HepG2 (cell line): ENCODE measurements around the gene CDT1. TPM values are rescaled to one million over a fixed set of nuclear protein-coding genes. Genes with fewer than 3 reads are reported as not detected.

ENCODE experiments used
- ARHGAP35 ChIP-seq: sonication (generic); formaldehyde crosslinking; IDR thresholded peaks from 2 replicates; pipeline ENCODE4 v1.9.0; 2022; ENCODE audit warnings: mild to moderate bottlenecking, inconsistent platforms, moderate library complexity, missing genetic modification reagents, borderline replicate concordance
- CHD2 ChIP-seq: IDR thresholded peaks from 2 replicates; pipeline ENCODE4 v1.6.1; 2011; ENCODE audit warnings: low read depth, low read length, improper control_type of control experiment
- MEIS2 ChIP-seq: sonication (generic); formaldehyde crosslinking; IDR thresholded peaks from 2 replicates; pipeline ENCODE4 v1.9.0; 2021; ENCODE audit warnings: mild to moderate bottlenecking, missing genetic modification reagents
- PAWR ChIP-seq: sonication (generic); formaldehyde crosslinking; IDR thresholded peaks from 2 replicates; pipeline ENCODE4 v1.4.0; 2020; ENCODE audit warnings: missing genetic modification reagents, mild to moderate bottlenecking, borderline replicate concordance
- TOE1 ChIP-seq: sonication (generic); formaldehyde crosslinking; IDR thresholded peaks from 2 replicates; pipeline ENCODE4 v1.4.0; 2020; ENCODE audit warnings: mild to moderate bottlenecking, missing genetic modification reagents
- ZNF30 ChIP-seq: sonication (generic); formaldehyde crosslinking; IDR thresholded peaks from 2 replicates; pipeline ENCODE4 v1.5.0; 2020; ENCODE audit warnings: mild to moderate bottlenecking, missing genetic modification reagents
- ZNF460 ChIP-seq: sonication (generic); formaldehyde crosslinking; IDR thresholded peaks from 2 replicates; pipeline ENCODE4 v1.5.1; 2020; ENCODE audit warnings: missing genetic modification reagents, mild to moderate bottlenecking, borderline replicate concordance
- ZNF567 ChIP-seq: sonication (generic); formaldehyde crosslinking; IDR thresholded peaks from 2 replicates; pipeline ENCODE4 v1.8.1; 2023; ENCODE audit warnings: mild to moderate bottlenecking, missing genetic modification reagents, borderline replicate concordance
- ZNF644 ChIP-seq: IDR thresholded peaks from 2 replicates; pipeline ENCODE4 v1.6.1; 2016; ENCODE audit warnings: low read depth
- ZNF766 ChIP-seq: sonication (generic); formaldehyde crosslinking; IDR thresholded peaks from 2 replicates; pipeline ENCODE4 v1.5.0; 2020; ENCODE audit warnings: missing genetic modification reagents, borderline replicate concordance
- ZNF780A ChIP-seq: sonication (generic); formaldehyde crosslinking; IDR thresholded peaks from 2 replicates; pipeline ENCODE4 v1.8.0; 2022; ENCODE audit warnings: mild to moderate bottlenecking, missing genetic modification reagents, moderate library complexity
- polyA plus RNA-seq, 8 experiments: library from polyadenylated mRNA; depleted of rRNA in 3 of 8; stranded (reverse) in 7 of 8; unstranded in 1 of 8; fragments of >200 nt; fragmentation: Illumina TruSeq in 4 of 8; extraction: Trizol in 4 of 8; gene quantifications; 2 replicates each; pipeline versions ENCODE4 v1.2.1 to v1.2.3, GENCODE V29; 2011 to 2016; ENCODE audit warnings: low read depth in 4 of 8, missing spikeins in 1 of 8, mixed read lengths in 1 of 8; ENCODE audit not compliant: insufficient read depth in 1 of 8
- total RNA-seq, 5 experiments: library from RNA; depleted of rRNA; stranded (reverse); fragments of >200 nt; fragmentation: Illumina TruSeq; extraction: Trizol; gene quantifications; 2 replicates each; pipeline ENCODE4 v1.2.3, GENCODE V29; 2016; ENCODE audit warnings: low read depth in 1 of 5
- TF ChIP-seq, protein P1 (sequence below): IDR thresholded peaks from 2 replicates; pipeline ENCODE4 v1.6.1; 2016; ENCODE audit warnings: missing biosample characterization, missing genetic modification reagents, low read depth
- TF ChIP-seq, protein P2 (sequence below): sonication (generic); formaldehyde crosslinking; IDR thresholded peaks from 2 replicates; pipeline ENCODE4 v1.8.1; 2022; ENCODE audit warnings: mild to moderate bottlenecking, missing genetic modification reagents
- TF ChIP-seq, protein P3 (sequence below): sonication (generic); formaldehyde crosslinking; IDR thresholded peaks from 2 replicates; pipeline ENCODE4 v1.4.0; 2020; ENCODE audit warnings: missing genetic modification reagents, borderline replicate concordance
- TF ChIP-seq, protein P4 (sequence below): sonication (generic); formaldehyde crosslinking; IDR thresholded peaks from 2 replicates; pipeline ENCODE4 v1.4.0; 2020; ENCODE audit warnings: missing genetic modification reagents, borderline replicate concordance

The CDT1 gene
- total and polyA plus RNA-seq, 2 of the 13 experiments (the other 11 are each of a cell fraction or from before 2014, with no cell fraction given): 23.1 to 23.8 TPM

DNA sequence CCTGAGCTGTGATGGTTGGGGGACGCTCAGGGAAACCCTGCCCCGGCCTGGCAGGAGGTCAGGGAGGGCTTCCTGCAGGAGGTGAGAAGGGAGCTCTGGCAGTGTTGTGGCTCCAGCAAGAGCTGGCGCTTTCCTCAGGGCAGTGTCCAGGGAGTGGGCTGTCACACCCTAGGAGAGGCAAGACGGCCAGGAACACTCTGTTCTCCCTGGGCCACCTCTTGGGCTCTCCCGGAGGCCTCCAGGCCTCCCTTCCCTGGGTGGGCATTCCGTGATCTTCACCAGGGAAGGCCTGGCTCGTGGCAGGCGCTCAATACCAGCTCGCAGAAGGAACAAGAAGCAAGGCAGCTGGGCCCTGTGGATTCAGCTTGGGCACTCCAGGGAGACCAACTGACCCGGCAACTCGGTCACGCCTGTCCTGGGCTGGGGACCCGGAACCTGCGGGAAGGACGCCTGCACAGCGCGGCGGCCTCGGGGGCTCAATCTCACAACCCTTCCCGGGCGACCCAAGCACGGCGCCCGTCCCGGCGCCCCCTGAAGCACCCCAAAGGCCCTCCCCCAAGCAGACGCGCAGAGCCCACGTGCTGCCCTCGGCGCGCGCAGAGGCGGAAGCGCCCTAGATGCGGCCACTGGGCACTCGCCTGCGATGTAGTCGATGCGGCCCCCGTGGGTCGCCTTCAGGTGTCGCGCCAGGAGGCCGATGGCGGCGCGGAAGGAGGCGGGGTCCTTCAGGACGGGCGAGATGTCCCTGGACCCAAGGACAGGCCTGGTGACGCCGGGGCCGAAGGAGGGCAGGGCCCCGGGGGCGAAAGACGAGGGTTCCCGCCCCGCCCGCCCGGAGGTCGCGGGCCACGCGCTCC lies 7.6 kb downstream of the CDT1 start (continued):
- TF ChIP-seq ZNF766 (CRISPR knock-in tag) (peak; percentile 86), PAWR (no peak), MEIS2 (CRISPR knock-in tag) (no peak; the same call in none of the 2 replicates), TOE1 (CRISPR knock-in tag) (no peak), ZNF780A (CRISPR knock-in tag) (no peak), ZNF30 (peak; percentile 71), ZNF644 (no peak), ZNF460 (no peak), ARHGAP35 (peak; percentile 90; the same call in 1 of the 2 replicates), ZNF567 (CRISPR knock-in tag) (no peak), CHD2 (no peak; the same call in 1 of the 2 replicates)
- TF ChIP-seq, protein P1, sequence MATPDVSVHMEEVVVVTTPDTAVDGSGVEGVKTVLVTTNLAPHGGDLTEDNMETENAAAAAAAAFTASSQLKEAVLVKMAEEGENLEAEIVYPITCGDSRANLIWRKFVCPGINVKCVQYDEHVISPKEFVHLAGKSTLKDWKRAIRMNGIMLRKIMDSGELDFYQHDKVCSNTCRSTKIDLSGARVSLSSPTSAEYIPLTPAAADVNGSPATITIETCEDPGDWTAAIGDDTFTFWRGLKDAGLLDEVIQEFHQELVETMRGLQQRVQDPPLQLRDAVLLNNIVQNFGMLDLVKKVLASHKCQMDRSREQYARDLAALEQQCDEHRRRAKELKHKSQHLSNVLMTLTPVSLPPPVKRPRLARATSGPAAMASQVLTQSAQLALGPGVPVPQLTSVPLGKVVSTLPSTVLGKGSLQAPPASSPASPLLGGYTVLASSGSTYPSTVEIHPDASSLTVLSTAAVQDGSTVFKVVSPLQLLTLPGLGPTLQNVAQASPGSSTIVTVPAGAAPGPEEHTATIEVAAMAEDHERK (CRISPR knock-in tag): no peak
- TF ChIP-seq, protein P2, sequence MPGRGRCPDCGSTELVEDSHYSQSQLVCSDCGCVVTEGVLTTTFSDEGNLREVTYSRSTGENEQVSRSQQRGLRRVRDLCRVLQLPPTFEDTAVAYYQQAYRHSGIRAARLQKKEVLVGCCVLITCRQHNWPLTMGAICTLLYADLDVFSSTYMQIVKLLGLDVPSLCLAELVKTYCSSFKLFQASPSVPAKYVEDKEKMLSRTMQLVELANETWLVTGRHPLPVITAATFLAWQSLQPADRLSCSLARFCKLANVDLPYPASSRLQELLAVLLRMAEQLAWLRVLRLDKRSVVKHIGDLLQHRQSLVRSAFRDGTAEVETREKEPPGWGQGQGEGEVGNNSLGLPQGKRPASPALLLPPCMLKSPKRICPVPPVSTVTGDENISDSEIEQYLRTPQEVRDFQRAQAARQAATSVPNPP (CRISPR knock-in tag): no peak
- TF ChIP-seq, protein P3, sequence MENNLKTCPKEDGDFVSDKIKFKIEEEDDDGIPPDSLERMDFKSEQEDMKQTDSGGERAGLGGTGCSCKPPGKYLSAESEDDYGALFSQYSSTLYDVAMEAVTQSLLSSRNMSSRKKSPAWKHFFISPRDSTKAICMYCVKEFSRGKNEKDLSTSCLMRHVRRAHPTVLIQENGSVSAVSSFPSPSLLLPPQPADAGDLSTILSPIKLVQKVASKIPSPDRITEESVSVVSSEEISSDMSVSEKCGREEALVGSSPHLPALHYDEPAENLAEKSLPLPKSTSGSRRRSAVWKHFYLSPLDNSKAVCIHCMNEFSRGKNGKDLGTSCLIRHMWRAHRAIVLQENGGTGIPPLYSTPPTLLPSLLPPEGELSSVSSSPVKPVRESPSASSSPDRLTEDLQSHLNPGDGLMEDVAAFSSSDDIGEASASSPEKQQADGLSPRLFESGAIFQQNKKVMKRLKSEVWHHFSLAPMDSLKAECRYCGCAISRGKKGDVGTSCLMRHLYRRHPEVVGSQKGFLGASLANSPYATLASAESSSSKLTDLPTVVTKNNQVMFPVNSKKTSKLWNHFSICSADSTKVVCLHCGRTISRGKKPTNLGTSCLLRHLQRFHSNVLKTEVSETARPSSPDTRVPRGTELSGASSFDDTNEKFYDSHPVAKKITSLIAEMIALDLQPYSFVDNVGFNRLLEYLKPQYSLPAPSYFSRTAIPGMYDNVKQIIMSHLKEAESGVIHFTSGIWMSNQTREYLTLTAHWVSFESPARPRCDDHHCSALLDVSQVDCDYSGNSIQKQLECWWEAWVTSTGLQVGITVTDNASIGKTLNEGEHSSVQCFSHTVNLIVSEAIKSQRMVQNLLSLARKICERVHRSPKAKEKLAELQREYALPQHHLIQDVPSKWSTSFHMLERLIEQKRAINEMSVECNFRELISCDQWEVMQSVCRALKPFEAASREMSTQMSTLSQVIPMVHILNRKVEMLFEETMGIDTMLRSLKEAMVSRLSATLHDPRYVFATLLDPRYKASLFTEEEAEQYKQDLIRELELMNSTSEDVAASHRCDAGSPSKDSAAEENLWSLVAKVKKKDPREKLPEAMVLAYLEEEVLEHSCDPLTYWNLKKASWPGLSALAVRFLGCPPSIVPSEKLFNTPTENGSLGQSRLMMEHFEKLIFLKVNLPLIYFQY: no peak
- TF ChIP-seq, protein P4, sequence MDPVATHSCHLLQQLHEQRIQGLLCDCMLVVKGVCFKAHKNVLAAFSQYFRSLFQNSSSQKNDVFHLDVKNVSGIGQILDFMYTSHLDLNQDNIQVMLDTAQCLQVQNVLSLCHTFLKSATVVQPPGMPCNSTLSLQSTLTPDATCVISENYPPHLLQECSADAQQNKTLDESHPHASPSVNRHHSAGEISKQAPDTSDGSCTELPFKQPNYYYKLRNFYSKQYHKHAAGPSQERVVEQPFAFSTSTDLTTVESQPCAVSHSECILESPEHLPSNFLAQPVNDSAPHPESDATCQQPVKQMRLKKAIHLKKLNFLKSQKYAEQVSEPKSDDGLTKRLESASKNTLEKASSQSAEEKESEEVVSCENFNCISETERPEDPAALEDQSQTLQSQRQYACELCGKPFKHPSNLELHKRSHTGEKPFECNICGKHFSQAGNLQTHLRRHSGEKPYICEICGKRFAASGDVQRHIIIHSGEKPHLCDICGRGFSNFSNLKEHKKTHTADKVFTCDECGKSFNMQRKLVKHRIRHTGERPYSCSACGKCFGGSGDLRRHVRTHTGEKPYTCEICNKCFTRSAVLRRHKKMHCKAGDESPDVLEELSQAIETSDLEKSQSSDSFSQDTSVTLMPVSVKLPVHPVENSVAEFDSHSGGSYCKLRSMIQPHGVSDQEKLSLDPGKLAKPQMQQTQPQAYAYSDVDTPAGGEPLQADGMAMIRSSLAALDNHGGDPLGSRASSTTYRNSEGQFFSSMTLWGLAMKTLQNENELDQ (CRISPR knock-in tag): no peak
